K562 (cell line): ENCODE measurements around the gene TCHH. TPM values are rescaled to one million over a fixed set of nuclear protein-coding genes. Genes with fewer than 3 reads are reported as not detected.

Source experiments
- ATAC-seq: fragments of 200-7000 bp; cut with Tn5 transposase; 3 replicates; pipeline ENCODE4 v1.9.1; 2020; ENCODE audit warnings: moderate library complexity
- BruUV-seq: library from RNA; stranded (reverse); fragments of 400-500 nt; replicated peaks from 2 replicates; lab custom pipeline; 2021; lab: Mats Ljungman, UMichigan
- CTCF ChIA-PET: fragments of 300-600 bp; formaldehyde crosslinking; extraction: SDS; loops from one replicate; lab custom pipeline; 2021; ENCODE audit warnings: low intra/inter-chr PET ratio; lab: Yijun Ruan, JAX
- POLR2A ChIA-PET: fragments of 300-600, 350-650 bp; sonication (Branson Sonifier 250); formaldehyde crosslinking; extraction: SDS; loops from one replicate; lab custom pipeline; 2021; ENCODE audit warnings: antibody characterized with exemption, inconsistent platforms; lab: Yijun Ruan, JAX
- DNase-seq, 4 experiments: peaks; one replicate each; pipeline versions ENCODE4 v3.0.0 to v3.0.0-alpha.2; 2011 to 2018; ENCODE audit warnings: low spot score in 3 of 4, mixed read lengths in 3 of 4; ENCODE audit errors: extremely low read depth in 1 of 4
- FAIRE-seq: peaks from 2 replicates; lab custom pipeline; 2011; peaks lifted over from hg19 to GRCh38; lab: Jason Lieb, UNC
- H2AFZ ChIP-seq: 2 replicates; pipeline ENCODE4 v1.6.0; 2011; ENCODE audit warnings: low read depth, low read length, control low read depth, inconsistent platforms
- H3K27ac ChIP-seq: fragments of 200-600 bp; 3 replicates; pipeline ENCODE4 v1.8.0; 2011; ENCODE audit warnings: low read depth, mild to moderate bottlenecking, control low read depth, inconsistent platforms, low read length, moderate library complexity, mixed read lengths; ENCODE audit errors: extremely low read depth
- H3K27me3 ChIP-seq, 2 experiments: fragments of 300-600 bp in 1 of 2; 2 replicates in 1 of 2; 3 replicates in 1 of 2; pipeline versions ENCODE4 v1.6.0 to v1.8.0; 2011; ENCODE audit warnings: inconsistent platforms in 2 of 2, low read length in 2 of 2, mild to moderate bottlenecking in 1 of 2, mixed read lengths in 1 of 2, moderate library complexity in 1 of 2; ENCODE audit not compliant: control insufficient read depth in 2 of 2, insufficient read depth in 2 of 2
- H3K36me3 ChIP-seq: fragments of 300-600 bp; 3 replicates; pipeline ENCODE4 v1.8.0; 2011; ENCODE audit warnings: mild to moderate bottlenecking, low read length, inconsistent platforms; ENCODE audit not compliant: control insufficient read depth, insufficient read depth
- H3K4me1 ChIP-seq, 2 experiments: fragments of 200-600 bp in 1 of 2; replicated peaks in 1 of 2; 2 replicates in 1 of 2; 3 replicates in 1 of 2; pipeline versions ENCODE4 v1.5.1 to v1.8.0; 2011; ENCODE audit warnings: inconsistent platforms in 2 of 2, low read length in 2 of 2, mild to moderate bottlenecking in 1 of 2, mixed read lengths in 1 of 2, moderate library complexity in 1 of 2; ENCODE audit not compliant: control insufficient read depth in 2 of 2, insufficient read depth in 2 of 2
- H3K4me2 ChIP-seq: 2 replicates; pipeline ENCODE4 v1.6.1; 2011; ENCODE audit warnings: low read length, control low read depth, inconsistent platforms, mixed read lengths; ENCODE audit not compliant: insufficient read depth
- H3K4me3 ChIP-seq: fragments of 200-600 bp; sonication (generic), shearing (Covaris generic); 2 replicates; pipeline ENCODE4 v1.5.1; 2016; ENCODE audit warnings: control low read depth, inconsistent platforms
- H3K79me2 ChIP-seq: fragments of 200-600 bp; 3 replicates; pipeline ENCODE4 v1.8.0; 2011; ENCODE audit warnings: low read length, inconsistent platforms; ENCODE audit not compliant: control insufficient read depth, insufficient read depth
- H3K9ac ChIP-seq, 2 experiments: 2 replicates each; pipeline versions ENCODE4 v1.6.0 to v1.6.1; 2011; ENCODE audit warnings: low read depth in 2 of 2, low read length in 2 of 2, control low read depth in 1 of 2, inconsistent platforms in 1 of 2, mild to moderate bottlenecking in 1 of 2, mixed read lengths in 1 of 2; ENCODE audit not compliant: insufficient read depth in 1 of 2
- H3K9me1 ChIP-seq: one replicate; pipeline ENCODE4 v1.6.0; 2011; ENCODE audit warnings: inconsistent platforms, mild to moderate bottlenecking, low read length, moderate library complexity; ENCODE audit not compliant: control insufficient read depth, insufficient read depth
- H3K9me3 ChIP-seq: replicated peaks from 2 replicates; pipeline ENCODE4 v1.5.1; 2011; ENCODE audit warnings: low read depth, low read length, inconsistent platforms; ENCODE audit not compliant: control insufficient read depth, insufficient read depth
- H4K20me1 ChIP-seq: replicated peaks from 2 replicates; pipeline ENCODE4 v1.6.1; 2011; ENCODE audit warnings: low read length, inconsistent platforms, mixed read lengths; ENCODE audit not compliant: control insufficient read depth, insufficient read depth
- BRCA1 ChIP-seq, 2 experiments: fragments of 450-650 bp in 1 of 2; sonication (generic) in 1 of 2; formaldehyde crosslinking in 1 of 2; IDR thresholded peaks; 2 replicates each; pipeline versions ENCODE4 v1.5.0 to v1.6.1; 2017 to 2020; ENCODE audit warnings: mild to moderate bottlenecking in 1 of 2, missing genetic modification reagents in 1 of 2
- CTCF ChIP-seq, 3 experiments: IDR thresholded peaks in 2 of 3; conservative IDR thresholded peaks in 1 of 3; 2 replicates each; pipeline ENCODE4 v1.5.1; 2011 to 2012; ENCODE audit warnings: low read length in 3 of 3, mild to moderate bottlenecking in 3 of 3, control low read depth in 2 of 3, improper control_type of control experiment in 1 of 3, inconsistent platforms in 1 of 3, low read depth in 1 of 3, mixed read lengths in 1 of 3, moderate library complexity in 1 of 3; ENCODE audit not compliant: insufficient read depth in 2 of 3
- HOMEZ ChIP-seq: fragments of 250-450 bp; sonication (Bioruptor Pico); IDR thresholded peaks from 2 replicates; pipeline ENCODE4 v1.4.0; 2020; ENCODE audit warnings: mild to moderate bottlenecking, moderate library complexity
- LCOR ChIP-seq: sonication (generic); formaldehyde crosslinking; IDR thresholded peaks from 2 replicates; pipeline ENCODE4 v1.8.0; 2022; ENCODE audit warnings: mild to moderate bottlenecking, missing genetic modification reagents
- NCOR1 ChIP-seq: fragments of 450-650 bp; IDR thresholded peaks from 2 replicates; pipeline ENCODE4 v1.6.1; 2016; ENCODE audit warnings: mild to moderate bottlenecking, moderate library complexity
- POLR2B ChIP-seq: fragments of 450-650 bp; IDR thresholded peaks from 2 replicates; pipeline ENCODE4 v1.6.1; 2018; ENCODE audit warnings: low read depth; ENCODE audit not compliant: partially characterized antibody
- REST ChIP-seq, 2 experiments: fragments of 450-650 bp; formaldehyde crosslinking in 1 of 2; IDR thresholded peaks; 2 replicates each; pipeline versions ENCODE4 v1.4.0 to v1.6.1; 2014 to 2020; ENCODE audit warnings: mild to moderate bottlenecking in 2 of 2, borderline replicate concordance in 1 of 2, low read depth in 1 of 2
- ZSCAN29 ChIP-seq: fragments of 450-650 bp; IDR thresholded peaks from 2 replicates; pipeline ENCODE4 v1.6.1; 2017
- in situ Hi-C: fragments of 300-500 bp; cut with MboI; formaldehyde crosslinking; loops from 4 replicates; pipeline ENCODE4 v1.15.0; 2018; ENCODE audit warnings: inconsistent platforms, mixed read lengths
- intact Hi-C: fragments of 100-400 bp; cut with micrococcal nuclease; formaldehyde crosslinking; loops from 2 replicates; pipeline ENCODE4 v1.14.2; 2022
- polyA plus RNA-seq, 8 experiments: library from polyadenylated mRNA; depleted of rRNA in 4 of 8; stranded (reverse) in 5 of 8; unstranded in 3 of 8; fragments of >200 nt; fragmentation: Nextera tagmentation in 2 of 8; fragmentation: Illumina TruSeq in 1 of 8; extraction: Ambion mirVana in 2 of 8; extraction: Trizol in 1 of 8; gene quantifications; 2 replicates each; pipeline versions ENCODE4 v1.2.1 to v1.2.3, GENCODE V29; 2011 to 2014; ENCODE audit warnings: inconsistent platforms in 1 of 8, missing spikeins in 1 of 8
- total RNA-seq, 7 experiments: library from RNA; depleted of rRNA in 6 of 7; stranded (reverse); fragments of >200 nt in 6 of 7; fragmentation: Illumina TruSeq in 2 of 7; extraction: Trizol in 2 of 7; gene quantifications; 2 replicates each; pipeline versions ENCODE4 v1.2.1 to v1.2.3, GENCODE V29; 2011 to 2021; ENCODE audit warnings: low replicate concordance in 1 of 7

The TCHH gene
- total and polyA plus RNA-seq, 9 of the 15 experiments (the other 6 are each of a cell fraction or from before 2014, with no cell fraction given) = not detected

- no peak for ATAC-seq
- POLR2A ChIA-PET = interaction anchor here (0.9 to 1.0 kb wide), 2 partner anchors 9 kb away, joined by 4 to 5 read pairs; no protein-coding TSS in a partner anchor
- Histone ChIP-seq H3K27me3 (peaks cover 0 to 4% of the 10 kb centered on the region in 2 experiments; a peak in 1 of 5 replicates), H2AFZ (no peak overlapping the region), H3K9me3 (no peaks in the 10 kb centered on the region), H3K4me2 (no peak overlapping the region), H3K27ac (no peak overlapping the region), H3K79me2 (no peaks in the 10 kb centered on the region), H3K4me1 (no peaks in the 10 kb centered on the region; a peak in 1 of 5 replicates), H3K36me3 (no peaks in the 10 kb centered on the region), H3K9ac (no peak overlapping the region), H4K20me1 (no peaks in the 10 kb centered on the region), H3K4me3 (no peak overlapping the region), H3K9me1 (no peaks in the 10 kb centered on the region)
- in situ Hi-C loops (no loop called here), intact Hi-C loops (no loop called here)
- CTCF ChIA-PET = interaction anchor here (0.6 to 1.0 kb wide), 2 partner anchors 121 to 124 kb away, joined by 3 to 4 read pairs; no protein-coding TSS in a partner anchor
- DNase-seq = no peak
- BruUV-seq = no TSS peak
- FAIRE-seq = peak; percentile 52
- TF ChIP-seq POLR2B (no peak), NCOR1 (no peak), LCOR (CRISPR knock-in tag) (no peak), REST (IDR thresholded peaks at IDR 0.05; ENCODE audit: borderline replicate concordance) (peak; percentile 22; the same call in 1 of the 2 replicates), REST (CRISPR knock-in tag; IDR thresholded peaks at IDR 0.05; ENCODE audit: low read depth) (no peak), BRCA1 (IDR thresholded peaks at IDR 0.05) (no peak), BRCA1 (CRISPR knock-in tag; IDR thresholded peaks at IDR 0.05) (no peak), ZSCAN29 (no peak), HOMEZ (CRISPR knock-in tag) (no peak), CTCF (IDR thresholded peaks at IDR 0.05 in 2 of 3, conservative IDR thresholded peaks at IDR 0.05 in 1 of 3; ENCODE audit: insufficient read depth in 2 of 3, low read depth in 1 of 3, low read length in 3 of 3) (peak in 1 of 3 experiments; percentile 43; a peak in 2 of 6 replicates)
Measured at GRCh38 chr1:152061952-152062351, 53.3 kb downstream of the TCHH start.
